PFSK-1 (cell line): ENCODE results near the gene GPR17.

ENCODE experiments used
- FOXP2 ChIP-seq: optimal IDR thresholded peaks from 2 replicates; pipeline ENCODE3; 2011; ENCODE audit warnings: borderline replicate concordance, control low read depth, inconsistent platforms; ENCODE audit not compliant: insufficient read depth; ENCODE audit errors: extremely low read length, extremely low read depth
- POLR2AphosphoS5 ChIP-seq: IDR thresholded peaks from 2 replicates; pipeline ENCODE4 v1.6.1; 2012; ENCODE audit warnings: low read depth, mild to moderate bottlenecking, control low read depth, low read length, moderate library complexity
- REST ChIP-seq, 2 experiments: IDR thresholded peaks; 2 replicates each; pipeline versions ENCODE4 v1.6.1 to v1.8.0; 2011 to 2012; ENCODE audit warnings: low read depth in 2 of 2, low read length in 2 of 2, control low read depth in 1 of 2, inconsistent platforms in 1 of 2, mild to moderate bottlenecking in 1 of 2, moderate library complexity in 1 of 2; ENCODE audit not compliant: insufficient read depth in 1 of 2
- SIN3A ChIP-seq: IDR thresholded peaks from 2 replicates; pipeline ENCODE4 v1.6.1; 2012; ENCODE audit warnings: mild to moderate bottlenecking, low read length, moderate library complexity, borderline replicate concordance; ENCODE audit not compliant: insufficient read depth
- TAF1 ChIP-seq: IDR thresholded peaks from 2 replicates; pipeline ENCODE4 v1.6.1; 2012; ENCODE audit warnings: low read length, control low read depth, borderline replicate concordance; ENCODE audit not compliant: insufficient read depth

GRCh38 chr2:127654838-127655175 is 8.9 kb downstream of the GPR17 start:
- TF ChIP-seq POLR2AphosphoS5 (no peak), SIN3A (no peak), REST (IDR thresholded peaks at IDR 0.05; ENCODE audit: insufficient read depth in 1 of 2, low read depth in 2 of 2, low read length in 2 of 2) (no peak), TAF1 (no peak), FOXP2 (no peak)
